NT2/D1 (cell line): Measurements from ENCODE around the gene PTK6.

Experiments
- YY1 ChIP-seq: IDR thresholded peaks from 2 replicates; pipeline ENCODE4 v1.6.1; 2011; ENCODE audit not compliant: insufficient read length, insufficient read depth
- ZNF274 ChIP-seq: IDR thresholded peaks from 2 replicates; pipeline ENCODE4 v1.6.1; 2011; ENCODE audit warnings: mild to moderate bottlenecking, low read depth, low read length

DNA sequence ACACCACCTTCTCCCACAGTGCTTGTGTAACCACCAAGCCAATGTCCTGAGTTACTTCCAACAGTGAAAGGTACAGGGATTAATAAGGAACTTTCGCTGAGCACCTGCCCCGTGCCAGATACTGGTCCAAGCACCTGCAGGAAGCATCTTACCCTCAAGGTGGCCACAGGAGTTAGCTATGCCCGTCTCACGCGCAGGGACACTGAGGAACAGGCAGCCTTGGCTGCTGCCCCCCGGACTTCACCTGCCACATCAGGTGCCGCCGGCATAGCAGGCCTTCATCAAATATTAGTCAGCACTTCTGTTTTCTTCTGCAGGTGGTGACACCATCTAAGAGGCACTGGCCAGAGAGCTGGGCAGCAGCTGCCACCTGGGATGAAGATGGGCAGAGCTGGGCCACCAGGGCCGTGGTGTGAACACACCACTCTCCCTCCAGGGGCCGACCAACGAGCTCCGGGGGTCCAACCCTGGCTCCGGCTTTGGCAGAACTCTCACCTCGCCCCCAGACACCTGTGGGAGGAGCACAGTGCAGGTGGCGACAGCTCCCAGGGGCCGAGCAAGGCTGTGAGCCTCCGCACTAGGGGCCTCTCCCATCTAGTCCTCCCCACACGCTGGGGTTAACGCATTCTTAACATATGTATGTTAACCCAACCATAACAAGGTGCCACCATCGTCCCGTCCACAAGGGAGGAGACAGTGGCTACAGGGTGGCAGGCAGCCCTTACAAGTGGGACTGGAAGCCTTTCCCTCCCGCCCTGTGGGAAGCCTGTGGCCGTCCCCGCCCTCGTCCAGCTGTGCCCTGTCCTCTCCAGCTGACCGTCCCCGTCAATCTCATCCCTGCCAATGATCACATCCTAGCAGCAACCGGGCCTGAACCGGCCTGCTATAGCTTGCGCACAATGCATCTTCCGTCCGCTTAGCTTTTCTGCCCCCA, 19.5 kb downstream of the PTK6 start:
- no peak for TF ChIP-seq ZNF274
- TF ChIP-seq YY1: no peak
